NCI-H187 treated with DMSO at 0.1 percent for 48 hours (cell line): ENCODE measurements around the gene DDI1.

Experiments
- DNase-seq: peaks from one replicate; lab custom pipeline; 2025; lab: John Stamatoyannopoulos, UW

The DDI1 gene

GRCh38 chr11:104036588-104036987, at the start of gene DDI1:
Gene DDI1, plus strand, starts transcription at chr11:104036640. Its CDS starts 183 bp downstream, at chr11:104036823.
- no peak for DNase-seq

DNA sequence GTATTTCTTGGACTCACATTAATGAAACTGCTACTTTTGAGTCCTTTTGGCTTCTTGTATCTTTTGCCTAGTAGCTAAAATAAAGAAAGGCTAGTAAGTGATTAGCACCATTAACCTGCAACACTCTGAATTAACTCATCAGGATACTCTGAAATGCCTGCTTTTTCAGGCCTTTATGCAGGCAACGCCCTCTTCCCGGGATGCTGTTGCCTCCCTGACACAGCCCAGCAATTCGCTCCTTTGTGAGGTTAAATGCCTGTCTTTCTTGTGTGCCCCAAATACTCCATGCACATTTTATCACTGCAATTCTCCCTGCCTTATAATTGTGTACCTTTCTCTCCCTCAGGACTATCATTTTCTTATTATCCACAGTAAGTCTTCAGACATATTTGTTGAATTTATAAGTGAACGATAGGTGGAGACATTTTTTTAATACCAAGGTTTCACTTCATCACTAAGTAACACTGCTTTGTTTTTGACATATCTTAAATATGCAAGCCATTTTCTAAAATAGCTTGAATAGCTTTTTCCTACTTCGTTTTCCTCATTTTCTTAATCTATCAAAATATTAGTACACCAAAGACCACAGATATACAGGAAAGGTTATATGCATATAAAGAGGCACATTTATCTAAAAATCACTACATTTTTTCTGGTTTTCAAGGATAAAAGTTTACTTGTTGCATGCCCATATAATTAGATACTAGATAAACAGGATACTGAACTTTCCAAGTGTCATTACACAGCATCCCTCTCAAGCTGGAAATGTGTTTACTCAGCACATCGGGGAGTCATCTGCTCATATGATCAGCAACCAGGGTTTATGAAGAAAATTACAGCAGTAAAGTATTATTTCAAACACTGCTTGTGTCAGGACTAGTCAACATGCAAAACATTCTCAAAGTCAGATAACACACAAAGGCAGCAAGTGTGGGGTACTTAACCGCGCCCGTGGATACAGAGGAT, 48.5 kb upstream of the DDI1 start:
- DNase-seq, result no peak

GRCh38 chr11:103988595-103988969, 47.9 kb upstream of the DDI1 start:
- no peak for DNase-seq

- no peak for DNase-seq
These were observed 42.9 kb upstream of the DDI1 start for GRCh38 chr11:103993507-103993906.

GRCh38 chr11:103994094-103994493, 42.3 kb upstream of the DDI1 start:
- no peak for DNase-seq

DNA sequence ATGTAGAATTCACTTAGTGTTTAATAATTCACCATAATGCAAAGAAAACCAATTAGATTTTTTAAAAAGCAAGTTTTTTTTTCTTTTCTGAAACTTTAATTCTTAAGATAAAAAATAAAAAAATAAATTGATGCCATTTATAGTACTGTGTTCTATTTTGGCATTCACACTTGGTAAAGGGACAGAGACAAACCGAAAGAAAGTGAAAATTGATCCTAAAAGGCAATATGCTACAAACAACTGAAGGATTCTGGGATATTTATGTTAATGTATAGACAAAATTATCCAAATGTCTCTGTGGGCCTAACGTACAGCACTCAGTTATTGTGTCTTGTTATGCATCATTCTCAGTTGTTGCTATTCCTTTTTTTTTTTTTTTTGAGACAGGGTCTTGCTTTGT, 41.9 kb upstream of the DDI1 start:
- DNase-seq, result no peak

DNA sequence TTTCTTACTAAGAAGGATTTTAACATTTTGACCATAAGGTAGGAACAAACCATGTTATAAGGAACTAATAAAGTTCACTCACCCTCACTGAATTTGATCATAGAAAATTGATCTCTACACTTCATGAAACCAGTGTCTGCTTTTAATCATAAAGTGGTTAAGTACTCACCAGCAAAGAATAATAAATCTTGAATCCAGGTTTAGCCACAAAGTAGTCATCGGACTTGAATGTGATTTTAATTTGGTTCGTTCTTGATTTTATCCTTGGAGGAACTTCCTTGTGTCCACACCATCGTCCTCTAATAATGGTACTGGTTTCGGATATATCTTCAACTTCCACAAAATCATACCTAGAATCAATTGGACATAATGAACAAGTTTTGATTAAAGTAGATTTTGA, 40.5 kb upstream of the DDI1 start:
- DNase-seq, result no peak

DNA sequence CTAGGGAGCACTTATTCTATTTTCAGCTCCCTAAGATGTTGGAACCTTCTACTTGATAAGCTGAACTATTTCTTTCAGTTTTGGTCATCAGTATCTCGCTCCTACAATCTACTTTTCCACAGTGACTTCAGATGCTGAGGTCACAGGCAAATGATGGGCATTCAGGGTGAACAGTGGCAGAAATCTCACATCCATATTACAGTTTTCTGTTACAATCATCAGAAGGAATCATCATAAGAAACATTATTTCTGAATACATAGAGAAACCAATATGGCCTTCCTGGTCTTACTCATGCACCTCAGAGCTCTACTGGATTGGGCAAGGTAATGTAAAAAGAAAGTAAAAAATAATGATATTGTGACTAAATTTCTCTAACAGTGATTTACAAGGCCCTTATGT, 39.4 kb upstream of the DDI1 start:
- DNase-seq, result no peak

- no peak for DNase-seq
These were observed 37.5 kb upstream of the DDI1 start for GRCh38 chr11:103998826-103999508.

DNA sequence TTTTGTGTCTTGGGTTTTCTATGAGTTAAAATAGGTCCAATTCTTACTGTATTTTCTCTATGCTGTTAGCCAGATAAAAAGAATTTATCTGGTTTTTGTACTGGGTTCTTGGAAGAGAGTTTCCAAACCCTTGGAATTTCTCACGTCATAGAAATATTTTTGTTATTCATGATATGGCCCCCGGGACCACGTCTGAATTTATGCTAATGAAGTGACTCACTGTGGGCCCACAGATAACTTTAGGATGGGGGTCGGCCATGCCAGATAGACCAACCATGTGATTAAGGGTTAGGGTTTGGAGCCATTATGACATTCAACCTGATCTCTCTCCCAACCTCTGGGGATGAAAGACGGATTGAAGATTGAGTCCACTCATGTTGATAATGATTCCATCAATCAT, 35.6 kb upstream of the DDI1 start:
- DNase-seq, result no peak

DNA sequence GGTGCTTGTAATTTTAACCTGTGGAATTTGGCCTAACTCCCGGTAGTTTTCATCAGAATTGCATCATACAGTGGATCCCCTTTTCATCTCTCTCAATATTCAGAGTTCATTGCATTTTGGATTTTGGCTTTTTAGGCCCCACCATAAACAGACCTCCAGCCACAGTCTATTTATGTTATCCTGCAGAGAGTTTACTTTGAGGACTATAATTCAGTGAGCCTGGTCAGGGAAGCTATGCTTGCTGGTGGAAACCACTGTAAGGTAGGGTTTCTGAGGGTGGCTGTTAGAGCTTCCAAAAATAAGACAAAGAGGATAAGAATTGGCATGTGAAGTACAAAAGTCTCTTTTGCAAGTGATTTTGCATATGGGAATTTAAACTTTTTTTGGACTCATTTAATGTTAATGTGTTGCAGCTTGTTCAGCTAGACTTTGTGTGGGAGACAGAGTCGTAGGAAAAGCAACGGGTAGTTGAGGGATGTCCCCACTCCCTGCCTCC, 34.8 kb upstream of the DDI1 start:
- DNase-seq, result no peak

GRCh38 chr11:104003491-104003890, 32.9 kb upstream of the DDI1 start:
- no peak for DNase-seq

- DNase-seq, result no peak
These were observed 31.1 kb upstream of the DDI1 start for GRCh38 chr11:104005234-104005855.

DNA sequence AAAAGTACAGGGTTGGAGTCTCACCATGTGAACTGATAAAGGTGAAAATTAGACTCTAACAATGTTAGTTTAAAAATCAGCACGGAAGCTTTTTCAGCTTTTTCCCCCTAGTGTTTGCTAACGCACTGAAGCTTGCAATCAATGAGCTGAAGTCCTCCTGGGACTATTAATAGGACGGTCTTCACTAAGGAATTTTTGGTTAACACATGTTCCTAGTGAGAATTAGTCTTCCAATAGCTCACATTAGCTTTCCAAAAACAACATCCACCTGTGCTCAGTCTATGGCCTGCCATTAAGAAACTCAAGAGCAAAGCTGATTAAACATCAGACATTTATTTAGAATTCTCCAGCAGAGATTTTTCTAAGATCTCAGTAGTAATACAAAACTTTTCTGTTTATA, 26.7 kb upstream of the DDI1 start:
- DNase-seq, result no peak

- no peak for DNase-seq
These were observed 25.4 kb upstream of the DDI1 start for GRCh38 chr11:104011044-104011443.

DNA sequence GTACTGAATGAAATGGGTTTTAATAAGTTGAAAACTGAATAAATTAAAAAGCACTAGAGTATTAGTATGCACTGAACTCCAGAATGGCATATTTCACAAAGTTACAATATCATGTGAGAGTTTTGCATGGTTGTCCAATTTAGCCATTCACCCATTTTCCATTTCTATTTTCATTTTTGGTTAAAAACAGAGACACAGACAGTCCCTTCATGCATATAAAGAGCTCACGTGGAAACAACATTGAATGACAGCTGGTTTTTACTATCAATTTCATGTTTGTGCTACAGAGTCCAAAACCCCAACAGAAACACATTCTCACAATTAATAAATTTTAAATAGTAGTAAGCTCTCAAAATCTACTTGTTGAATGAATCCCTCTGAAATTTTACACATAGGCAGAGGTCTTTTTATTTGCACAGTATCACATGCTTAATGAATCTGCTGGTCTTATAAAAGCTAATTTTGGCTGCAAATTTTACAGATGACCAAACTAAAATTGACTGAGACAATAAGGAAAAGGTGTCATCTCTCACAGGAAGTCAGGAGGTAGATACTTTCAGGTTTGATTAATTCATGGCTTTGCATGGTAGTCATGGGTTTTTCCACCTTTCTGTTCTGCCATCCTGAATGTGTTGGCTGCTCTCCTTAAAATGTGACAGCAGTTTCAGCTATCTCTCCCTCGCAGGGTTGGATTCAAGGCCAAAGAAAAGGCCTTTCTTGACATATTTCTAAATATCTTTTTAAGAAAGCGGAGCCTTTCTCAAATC, 20.6 kb upstream of the DDI1 start:
- no peak for DNase-seq

DNA sequence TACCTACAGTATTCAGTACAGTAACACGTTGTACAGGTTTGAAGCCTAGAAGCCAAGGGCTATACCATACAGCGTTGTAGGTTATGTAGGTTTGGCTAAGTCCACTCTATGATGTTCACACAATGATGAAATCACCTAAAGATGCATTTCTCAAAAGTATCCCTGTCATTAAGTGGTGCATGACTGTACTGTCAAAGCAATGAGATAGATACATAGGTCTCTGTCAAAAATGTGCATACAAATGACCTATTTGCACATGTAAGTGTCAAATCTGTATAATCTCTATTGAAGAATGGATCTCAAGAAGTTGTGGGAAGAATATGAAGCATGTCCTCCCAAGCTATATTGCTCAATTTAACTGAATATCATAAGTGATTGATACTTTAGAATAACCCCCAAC, 11.9 kb upstream of the DDI1 start:
- DNase-seq, result no peak

DNA sequence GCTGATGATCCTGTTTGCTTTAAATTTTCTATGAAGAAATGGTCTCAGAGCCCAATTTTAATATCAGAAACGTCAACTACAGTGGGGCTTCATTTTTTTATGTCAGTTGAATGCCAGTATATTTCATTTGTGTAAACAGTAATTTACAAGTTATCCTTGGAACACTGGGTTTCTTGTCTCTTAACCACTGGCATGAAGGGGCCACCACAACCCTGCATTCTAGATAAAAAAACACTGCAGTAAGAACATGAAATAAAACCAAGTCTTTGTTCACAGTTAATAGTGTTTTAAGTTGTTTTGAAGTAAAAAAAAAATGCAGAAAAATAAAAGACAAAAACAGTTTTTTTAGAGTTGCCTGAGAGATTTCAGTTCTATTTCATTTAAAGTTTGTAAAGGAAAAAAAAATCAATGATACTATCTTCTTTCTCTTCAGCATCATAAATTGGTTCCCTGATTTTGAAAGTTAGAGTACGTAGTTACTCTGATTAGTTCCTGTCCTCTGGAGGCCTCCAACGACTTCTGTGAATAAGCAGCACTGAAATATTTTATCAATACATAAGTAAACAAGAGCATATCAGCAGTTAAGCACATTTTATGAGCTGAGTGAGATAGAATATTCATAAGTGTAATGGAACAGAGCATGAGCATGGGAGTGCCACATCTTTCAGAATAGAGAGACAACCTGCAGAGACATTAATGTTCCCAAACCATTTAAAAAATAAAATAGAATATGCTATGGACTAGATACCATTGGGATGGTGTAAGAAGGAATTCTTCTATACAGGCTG, 7.8 kb upstream of the DDI1 start:
- no peak for DNase-seq

GRCh38 chr11:104033134-104033533, 3.3 kb upstream of the DDI1 start:
- no peak for DNase-seq

DNA sequence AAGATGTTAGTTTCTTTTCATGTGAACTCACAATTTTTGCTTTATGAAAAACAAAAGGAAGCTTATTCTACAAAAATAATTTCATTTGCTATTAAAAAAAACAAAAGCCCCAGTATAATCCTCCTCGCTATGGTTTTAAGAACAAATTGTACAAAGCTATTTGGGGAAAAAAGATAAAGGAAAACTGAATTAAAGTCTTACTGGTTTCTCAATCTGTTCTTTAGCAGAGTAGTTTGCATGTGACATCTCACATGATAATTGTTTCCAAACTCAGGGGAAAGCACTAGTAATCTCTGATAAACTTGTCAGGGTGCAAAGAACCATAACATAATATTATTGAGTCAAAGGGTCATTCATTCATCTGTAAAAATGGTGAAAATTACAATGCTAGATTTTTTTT, 2.9 kb upstream of the DDI1 start:
- no peak for DNase-seq

- no peak for DNase-seq
These were observed 555 bp downstream of the DDI1 start for GRCh38 chr11:104036995-104037394.
